HEK293 (cell line): Measurements from ENCODE around the gene NCKAP5L.
A peak's percentile ranks its signal among the peaks of the same experiment; 100 is the strongest.

Source experiments
- CTCF ChIA-PET: fragments of 350-600 bp; formaldehyde crosslinking; extraction: SDS; loops from one replicate; lab custom pipeline; 2021; ENCODE audit warnings: antibody characterized with exemption; lab: Yijun Ruan, JAX
- POLR2A ChIA-PET: fragments of 300-600 bp; formaldehyde crosslinking; extraction: SDS; loops from one replicate; lab custom pipeline; 2020; ENCODE audit warnings: antibody characterized with exemption, inconsistent platforms; lab: Yijun Ruan, JAX
- H3K27ac ChIP-seq: fragments of 200-500 bp; sonication (Bioruptor generic); 2 replicates; pipeline ENCODE4 v1.5.1; 2014; ENCODE audit warnings: low read depth, low read length, control low read depth, inconsistent platforms; ENCODE audit errors: extremely low read depth
- H3K36me3 ChIP-seq, 2 experiments: fragments of 200-500 bp in 1 of 2; sonication (Bioruptor generic) in 1 of 2; 1 replicate in 1 of 2; 2 replicates in 1 of 2; pipeline ENCODE4 v1.5.1; 2014 to 2017; ENCODE audit warnings: inconsistent platforms in 2 of 2, low read length in 2 of 2; ENCODE audit not compliant: control insufficient read depth in 2 of 2, insufficient read depth in 1 of 2
- H3K4me1 ChIP-seq: fragments of 200-500 bp; sonication (Bioruptor generic); 2 replicates; pipeline ENCODE4 v1.5.1; 2014; ENCODE audit warnings: mild to moderate bottlenecking, low read length, inconsistent platforms; ENCODE audit not compliant: control insufficient read depth, insufficient read depth
- H3K4me3 ChIP-seq: 2 replicates; pipeline ENCODE4 v1.5.1; 2011; ENCODE audit warnings: low read depth, mild to moderate bottlenecking, control low read depth, low read length, moderate library complexity
- H3K9me3 ChIP-seq: fragments of 200-500 bp; sonication (Bioruptor generic); 2 replicates; pipeline ENCODE4 v1.5.1; 2014; ENCODE audit warnings: low read depth, low read length, inconsistent platforms; ENCODE audit not compliant: control insufficient read depth, insufficient read depth
- GLIS1 ChIP-seq: fragments of 450-650 bp; formaldehyde crosslinking; IDR thresholded peaks from 2 replicates; pipeline ENCODE4 v1.5.1; 2016; ENCODE audit warnings: missing biosample characterization, missing genetic modification characterization
- GLIS2 ChIP-seq: fragments of 450-650 bp; formaldehyde crosslinking; IDR thresholded peaks from 2 replicates; pipeline ENCODE4 v1.5.1; 2016; ENCODE audit warnings: missing biosample characterization, missing genetic modification characterization
- IKZF3 ChIP-seq: fragments of 450-650 bp; IDR thresholded peaks from 2 replicates; pipeline ENCODE4 v1.5.0; 2018; ENCODE audit warnings: missing biosample characterization, mild to moderate bottlenecking, missing genetic modification characterization, moderate library complexity
- KLF16 ChIP-seq: fragments of 450-650 bp; formaldehyde crosslinking; IDR thresholded peaks from 2 replicates; pipeline ENCODE4 v1.5.1; 2017; ENCODE audit warnings: missing biosample characterization, missing genetic modification characterization
- PRDM10 ChIP-seq: fragments of 450-650 bp; formaldehyde crosslinking; IDR thresholded peaks from 2 replicates; pipeline ENCODE4 v1.5.1; 2016; ENCODE audit warnings: missing biosample characterization, missing genetic modification characterization
- SP3 ChIP-seq: fragments of 450-650 bp; formaldehyde crosslinking; IDR thresholded peaks from 2 replicates; pipeline ENCODE4 v1.5.1; 2016; ENCODE audit warnings: missing biosample characterization, missing genetic modification characterization
- SP7 ChIP-seq: fragments of 450-650 bp; formaldehyde crosslinking; IDR thresholded peaks from 2 replicates; pipeline ENCODE4 v1.5.1; 2016; ENCODE audit warnings: missing biosample characterization, missing genetic modification characterization
- ZBTB10 ChIP-seq: fragments of 450-650 bp; formaldehyde crosslinking; IDR thresholded peaks from 2 replicates; pipeline ENCODE4 v1.5.1; 2016; ENCODE audit warnings: missing biosample characterization, missing genetic modification characterization
- ZBTB17 ChIP-seq: fragments of 450-650 bp; formaldehyde crosslinking; IDR thresholded peaks from 2 replicates; pipeline ENCODE4 v1.5.1; 2016; ENCODE audit warnings: missing biosample characterization, missing genetic modification characterization
- ZBTB7A ChIP-seq: fragments of 450-650 bp; formaldehyde crosslinking; IDR thresholded peaks from 2 replicates; pipeline ENCODE4 v1.5.1; 2016; ENCODE audit warnings: low read depth, missing biosample characterization, missing genetic modification characterization
- ZBTB8A ChIP-seq: fragments of 450-650 bp; formaldehyde crosslinking; IDR thresholded peaks from 2 replicates; pipeline ENCODE4 v1.5.1; 2016; ENCODE audit warnings: missing biosample characterization, missing genetic modification characterization
- ZEB2 ChIP-seq: fragments of 450-650 bp; formaldehyde crosslinking; IDR thresholded peaks from 2 replicates; pipeline ENCODE4 v1.5.1; 2016; ENCODE audit warnings: missing biosample characterization, missing genetic modification characterization
- ZNF140 ChIP-seq: fragments of 450-650 bp; formaldehyde crosslinking; IDR thresholded peaks from 2 replicates; pipeline ENCODE4 v1.5.1; 2016; ENCODE audit warnings: missing biosample characterization, missing genetic modification characterization
- ZNF157 ChIP-seq: fragments of 450-650 bp; formaldehyde crosslinking; IDR thresholded peaks from 2 replicates; pipeline ENCODE4 v1.5.1; 2016; ENCODE audit warnings: missing biosample characterization, missing genetic modification characterization
- ZNF24 ChIP-seq: fragments of 450-650 bp; formaldehyde crosslinking; IDR thresholded peaks from 2 replicates; pipeline ENCODE4 v1.5.1; 2016; ENCODE audit warnings: missing biosample characterization, missing genetic modification characterization
- ZNF335 ChIP-seq: fragments of 450-650 bp; formaldehyde crosslinking; conservative IDR thresholded peaks from 2 replicates; pipeline ENCODE4 v1.5.1; 2016; ENCODE audit warnings: missing biosample characterization, missing genetic modification characterization
- ZNF341 ChIP-seq: fragments of 450-650 bp; formaldehyde crosslinking; IDR thresholded peaks from 2 replicates; pipeline ENCODE4; 2016; ENCODE audit warnings: low read depth, missing biosample characterization, missing genetic modification characterization
- ZNF555 ChIP-seq: fragments of 450-650 bp; formaldehyde crosslinking; conservative IDR thresholded peaks from 2 replicates; pipeline ENCODE4 v1.5.1; 2017; ENCODE audit warnings: missing biosample characterization, mild to moderate bottlenecking, missing genetic modification characterization, inconsistent platforms
- ZNF629 ChIP-seq: fragments of 450-650 bp; formaldehyde crosslinking; IDR thresholded peaks from 2 replicates; pipeline ENCODE4 v1.5.1; 2017; ENCODE audit warnings: missing biosample characterization, missing genetic modification characterization
- ZNF76 ChIP-seq: fragments of 450-650 bp; formaldehyde crosslinking; IDR thresholded peaks from 2 replicates; pipeline ENCODE4; 2016; ENCODE audit warnings: low read depth, missing biosample characterization, missing genetic modification characterization, borderline replicate concordance
- TF ChIP-seq, protein P1 (sequence below): fragments of 450-650 bp; formaldehyde crosslinking; IDR thresholded peaks from 2 replicates; pipeline ENCODE4 v1.5.1; 2016; ENCODE audit warnings: missing biosample characterization, missing genetic modification characterization
- TF ChIP-seq, protein P2 (sequence below): fragments of 450-650 bp; formaldehyde crosslinking; IDR thresholded peaks from 2 replicates; pipeline ENCODE4 v1.5.1; 2016; ENCODE audit warnings: missing biosample characterization, missing genetic modification characterization

The NCKAP5L gene, protein sequence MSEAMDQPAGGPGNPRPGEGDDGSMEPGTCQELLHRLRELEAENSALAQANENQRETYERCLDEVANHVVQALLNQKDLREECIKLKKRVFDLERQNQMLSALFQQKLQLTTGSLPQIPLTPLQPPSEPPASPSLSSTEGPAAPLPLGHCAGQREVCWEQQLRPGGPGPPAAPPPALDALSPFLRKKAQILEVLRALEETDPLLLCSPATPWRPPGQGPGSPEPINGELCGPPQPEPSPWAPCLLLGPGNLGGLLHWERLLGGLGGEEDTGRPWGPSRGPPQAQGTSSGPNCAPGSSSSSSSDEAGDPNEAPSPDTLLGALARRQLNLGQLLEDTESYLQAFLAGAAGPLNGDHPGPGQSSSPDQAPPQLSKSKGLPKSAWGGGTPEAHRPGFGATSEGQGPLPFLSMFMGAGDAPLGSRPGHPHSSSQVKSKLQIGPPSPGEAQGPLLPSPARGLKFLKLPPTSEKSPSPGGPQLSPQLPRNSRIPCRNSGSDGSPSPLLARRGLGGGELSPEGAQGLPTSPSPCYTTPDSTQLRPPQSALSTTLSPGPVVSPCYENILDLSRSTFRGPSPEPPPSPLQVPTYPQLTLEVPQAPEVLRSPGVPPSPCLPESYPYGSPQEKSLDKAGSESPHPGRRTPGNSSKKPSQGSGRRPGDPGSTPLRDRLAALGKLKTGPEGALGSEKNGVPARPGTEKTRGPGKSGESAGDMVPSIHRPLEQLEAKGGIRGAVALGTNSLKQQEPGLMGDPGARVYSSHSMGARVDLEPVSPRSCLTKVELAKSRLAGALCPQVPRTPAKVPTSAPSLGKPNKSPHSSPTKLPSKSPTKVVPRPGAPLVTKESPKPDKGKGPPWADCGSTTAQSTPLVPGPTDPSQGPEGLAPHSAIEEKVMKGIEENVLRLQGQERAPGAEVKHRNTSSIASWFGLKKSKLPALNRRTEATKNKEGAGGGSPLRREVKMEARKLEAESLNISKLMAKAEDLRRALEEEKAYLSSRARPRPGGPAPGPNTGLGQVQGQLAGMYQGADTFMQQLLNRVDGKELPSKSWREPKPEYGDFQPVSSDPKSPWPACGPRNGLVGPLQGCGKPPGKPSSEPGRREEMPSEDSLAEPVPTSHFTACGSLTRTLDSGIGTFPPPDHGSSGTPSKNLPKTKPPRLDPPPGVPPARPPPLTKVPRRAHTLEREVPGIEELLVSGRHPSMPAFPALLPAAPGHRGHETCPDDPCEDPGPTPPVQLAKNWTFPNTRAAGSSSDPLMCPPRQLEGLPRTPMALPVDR (N-terminal part only)

DNA sequence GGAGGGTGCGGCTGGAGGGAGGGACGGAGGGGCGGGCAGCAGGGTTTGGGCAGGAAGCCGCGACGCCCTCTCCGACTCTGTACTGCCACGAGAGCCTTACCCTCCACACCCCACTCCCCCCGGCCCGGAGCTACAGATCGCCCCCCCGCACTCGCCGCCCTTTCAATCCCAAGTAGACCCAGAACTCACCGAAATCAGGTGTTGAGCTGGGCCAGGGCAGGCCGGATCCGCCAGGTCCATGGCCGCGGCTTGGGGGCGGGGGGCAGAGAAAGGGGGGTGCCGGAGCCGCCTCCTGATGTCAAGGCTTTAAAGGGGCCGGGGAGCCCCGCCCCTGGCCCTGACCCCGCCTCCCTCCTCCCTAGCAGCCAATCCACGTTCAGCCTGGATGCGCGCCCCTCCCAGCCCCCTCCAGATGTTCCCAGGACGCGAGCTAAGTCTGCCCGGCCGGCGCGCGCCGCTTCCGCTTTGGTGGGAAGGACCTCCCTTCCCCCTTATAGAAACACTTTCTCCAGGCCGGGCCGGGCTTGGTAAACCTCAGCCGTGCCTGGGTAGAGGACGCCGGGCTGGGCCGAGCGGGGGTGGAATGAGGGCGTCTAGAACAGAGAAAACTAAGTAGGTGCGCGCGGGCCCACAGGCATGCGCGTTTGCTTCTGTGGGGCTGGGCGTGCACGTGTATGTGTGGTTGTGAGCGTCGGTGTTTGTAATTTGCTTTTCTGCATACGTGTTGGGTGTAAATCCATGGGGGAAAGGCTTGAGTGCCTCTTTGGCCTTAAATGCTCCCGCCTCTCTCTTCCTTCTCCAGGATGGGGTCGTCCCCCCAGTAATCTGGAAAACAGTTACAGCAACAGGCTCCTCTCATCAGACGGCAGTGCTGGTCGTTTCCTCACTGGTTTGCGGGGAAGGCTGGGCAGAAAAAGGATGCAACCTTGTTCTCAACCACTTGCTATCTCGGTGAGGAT, at the start of gene NCKAP5L:
TSS of gene NCKAP5L (minus strand) at position 281 of the 959 bp plus-strand sequence. CDS start 24,369 bp downstream, outside the sequence.
- H3K4me3 ChIP-seq, result peak within 1 kb of the TSS; percentile 77
- ChIA-PET CTCF (interaction anchor here (0.6 to 2.8 kb wide), 4 partner anchors 11 to 210 kb away, joined by 3 to 21 read pairs (median 12); no protein-coding TSS in a partner anchor), POLR2A (interaction anchor here (0.6 to 2.6 kb wide), 27 partner anchors 9 to 531 kb away, joined by 3 to 38 read pairs (median 4); partner anchors contain the start of genes BCDIN3D, CERS5, RACGAP1 and SMARCD1)
- peaks cover 0 to 18% of the 10 kb centered on the region in 2 experiments; a peak in 1 of 3 replicates for H3K36me3 ChIP-seq
- H3K27ac ChIP-seq, result peak within 1 kb of the TSS; percentile 88
- peaks cover 25% of the 10 kb centered on the region for H3K4me1 ChIP-seq
- H3K9me3 ChIP-seq, result no peaks in the 10 kb centered on the region
- 0 out of 2 replicates have a peak, but pooled peaks have one; percentile 47 for TF ChIP-seq ZNF24
- TF ChIP-seq ZEB2 (tag by site-specific recombination), result peak; percentile 50; the same call in 1 of the 2 replicates
- TF ChIP-seq ZBTB8A (tag by site-specific recombination), result peak; percentile 72
- TF ChIP-seq, protein P1, sequence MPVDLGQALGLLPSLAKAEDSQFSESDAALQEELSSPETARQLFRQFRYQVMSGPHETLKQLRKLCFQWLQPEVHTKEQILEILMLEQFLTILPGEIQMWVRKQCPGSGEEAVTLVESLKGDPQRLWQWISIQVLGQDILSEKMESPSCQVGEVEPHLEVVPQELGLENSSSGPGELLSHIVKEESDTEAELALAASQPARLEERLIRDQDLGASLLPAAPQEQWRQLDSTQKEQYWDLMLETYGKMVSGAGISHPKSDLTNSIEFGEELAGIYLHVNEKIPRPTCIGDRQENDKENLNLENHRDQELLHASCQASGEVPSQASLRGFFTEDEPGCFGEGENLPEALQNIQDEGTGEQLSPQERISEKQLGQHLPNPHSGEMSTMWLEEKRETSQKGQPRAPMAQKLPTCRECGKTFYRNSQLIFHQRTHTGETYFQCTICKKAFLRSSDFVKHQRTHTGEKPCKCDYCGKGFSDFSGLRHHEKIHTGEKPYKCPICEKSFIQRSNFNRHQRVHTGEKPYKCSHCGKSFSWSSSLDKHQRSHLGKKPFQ (tag by site-specific recombination), result no peak
- peak; percentile 89 for TF ChIP-seq SP3 (tag by site-specific recombination)
- TF ChIP-seq PRDM10 (tag by site-specific recombination), result peak; percentile 91
- no peak for TF ChIP-seq ZNF76
- TF ChIP-seq ZNF341 (tag by site-specific recombination), result no peak; the same call in 1 of the 2 replicates
- TF ChIP-seq ZNF555 (tag by site-specific recombination), result no peak
- TF ChIP-seq, protein P2, sequence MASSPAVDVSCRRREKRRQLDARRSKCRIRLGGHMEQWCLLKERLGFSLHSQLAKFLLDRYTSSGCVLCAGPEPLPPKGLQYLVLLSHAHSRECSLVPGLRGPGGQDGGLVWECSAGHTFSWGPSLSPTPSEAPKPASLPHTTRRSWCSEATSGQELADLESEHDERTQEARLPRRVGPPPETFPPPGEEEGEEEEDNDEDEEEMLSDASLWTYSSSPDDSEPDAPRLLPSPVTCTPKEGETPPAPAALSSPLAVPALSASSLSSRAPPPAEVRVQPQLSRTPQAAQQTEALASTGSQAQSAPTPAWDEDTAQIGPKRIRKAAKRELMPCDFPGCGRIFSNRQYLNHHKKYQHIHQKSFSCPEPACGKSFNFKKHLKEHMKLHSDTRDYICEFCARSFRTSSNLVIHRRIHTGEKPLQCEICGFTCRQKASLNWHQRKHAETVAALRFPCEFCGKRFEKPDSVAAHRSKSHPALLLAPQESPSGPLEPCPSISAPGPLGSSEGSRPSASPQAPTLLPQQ (tag by site-specific recombination), result peak; percentile 93
- peak; percentile 85 for TF ChIP-seq IKZF3
- TF ChIP-seq ZBTB10, result peak; percentile 90
- peak; percentile 61 for TF ChIP-seq ZNF629 (tag by site-specific recombination)
- peak; percentile 42; the same call in 1 of the 2 replicates for TF ChIP-seq GLIS1 (tag by site-specific recombination)
- TF ChIP-seq ZNF335 (tag by site-specific recombination), result peak; percentile 82
- peak; percentile 72; the same call in 1 of the 2 replicates for TF ChIP-seq ZBTB17
- TF ChIP-seq ZBTB7A (tag by site-specific recombination), result peak; percentile 66; the same call in 1 of the 2 replicates
- peak; percentile 68 for TF ChIP-seq GLIS2 (tag by site-specific recombination)
- peak; percentile 35; the same call in 1 of the 2 replicates for TF ChIP-seq KLF16 (tag by site-specific recombination)
- TF ChIP-seq ZNF157, result no peak
- no peak for TF ChIP-seq ZNF140 (tag by site-specific recombination)
- TF ChIP-seq SP7 (tag by site-specific recombination), result peak; percentile 54
